IPS-20b (cell line): ENCODE data around the gene PLOD2.

Experiments
- H3K27ac ChIP-seq: one replicate; pipeline ENCODE4 v1.5.1; 2013; ENCODE audit warnings: low read length
- H3K27me3 ChIP-seq: 2 replicates; pipeline ENCODE4 v1.6.1; 2013; ENCODE audit warnings: mild to moderate bottlenecking, low read length, inconsistent platforms; ENCODE audit not compliant: insufficient read depth
- H3K36me3 ChIP-seq: 2 replicates; pipeline ENCODE4 v1.6.1; 2013; ENCODE audit warnings: low read depth, mild to moderate bottlenecking, inconsistent platforms, low read length, moderate library complexity; ENCODE audit not compliant: insufficient read depth
- H3K4me1 ChIP-seq: 2 replicates; pipeline ENCODE4 v1.6.1; 2013; ENCODE audit warnings: mild to moderate bottlenecking, control low read depth, inconsistent platforms, low read length, moderate library complexity; ENCODE audit not compliant: insufficient read depth
- H3K4me3 ChIP-seq: 2 replicates; pipeline ENCODE4 v1.5.1; 2013; ENCODE audit warnings: mild to moderate bottlenecking, low read length, inconsistent platforms
- H3K9ac ChIP-seq: 2 replicates; pipeline ENCODE4 v1.6.1; 2013; ENCODE audit warnings: low read depth, mild to moderate bottlenecking, inconsistent platforms, low read length, moderate library complexity
- H3K9me3 ChIP-seq: 2 replicates; pipeline ENCODE4 v1.6.1; 2013; ENCODE audit warnings: mild to moderate bottlenecking, low read depth, low read length, inconsistent platforms; ENCODE audit not compliant: insufficient read depth

Gene PLOD2

GRCh38 chr3:146156666-146157314, 4.2 kb downstream of the PLOD2 start:
- Histone ChIP-seq H3K9ac (no peak overlapping the region), H3K36me3 (no peaks in the 10 kb centered on the region), H3K4me1 (peaks cover 22% of the 10 kb centered on the region), H3K27ac (no peak overlapping the region), H3K4me3 (no peak overlapping the region), H3K9me3 (no peaks in the 10 kb centered on the region), H3K27me3 (peaks cover 5% of the 10 kb centered on the region; the same call in 1 of the 2 replicates)

- H3K9me3 ChIP-seq, result no peaks in the 10 kb centered on the region
- H3K27ac ChIP-seq, result no peak overlapping the region
- H3K4me1 ChIP-seq, result peaks cover 22% of the 10 kb centered on the region
- H3K27me3 ChIP-seq, result no peaks in the 10 kb centered on the region
- H3K4me3 ChIP-seq, result no peak overlapping the region
- H3K36me3 ChIP-seq, result no peaks in the 10 kb centered on the region
- H3K9ac ChIP-seq, result no peak overlapping the region
Observed at GRCh38 chr3:146156095-146156494, 4.9 kb downstream of the PLOD2 start.

GRCh38 chr3:146154995-146155394, 6.0 kb downstream of the PLOD2 start:
- Histone ChIP-seq H3K9ac (no peak overlapping the region), H3K27me3 (no peaks in the 10 kb centered on the region), H3K36me3 (no peaks in the 10 kb centered on the region), H3K4me3 (no peak overlapping the region), H3K4me1 (peaks cover 22% of the 10 kb centered on the region), H3K9me3 (no peaks in the 10 kb centered on the region), H3K27ac (no peak overlapping the region)

- Histone ChIP-seq H3K4me1 (peaks cover 15% of the 10 kb centered on the region), H3K27ac (no peak overlapping the region), H3K36me3 (no peaks in the 10 kb centered on the region), H3K9me3 (no peaks in the 10 kb centered on the region), H3K27me3 (no peaks in the 10 kb centered on the region), H3K4me3 (no peak overlapping the region), H3K9ac (no peak overlapping the region)
Observed at GRCh38 chr3:146154316-146154715, 6.7 kb downstream of the PLOD2 start.

- Histone ChIP-seq H3K4me3 (no peak overlapping the region), H3K9me3 (no peaks in the 10 kb centered on the region), H3K27ac (no peak overlapping the region), H3K4me1 (peaks cover 12% of the 10 kb centered on the region), H3K9ac (no peak overlapping the region), H3K36me3 (no peaks in the 10 kb centered on the region), H3K27me3 (no peaks in the 10 kb centered on the region)
Observed at GRCh38 chr3:146153429-146153828, 7.6 kb downstream of the PLOD2 start.

- Histone ChIP-seq H3K36me3 (no peaks in the 10 kb centered on the region), H3K4me3 (no peak overlapping the region), H3K27me3 (no peaks in the 10 kb centered on the region), H3K27ac (no peak overlapping the region), H3K4me1 (peaks cover 12% of the 10 kb centered on the region), H3K9ac (no peak overlapping the region), H3K9me3 (no peaks in the 10 kb centered on the region)
Observed at GRCh38 chr3:146152834-146153233, 8.2 kb downstream of the PLOD2 start.

- Histone ChIP-seq H3K9ac (no peak overlapping the region), H3K36me3 (no peaks in the 10 kb centered on the region), H3K4me1 (peaks cover 10% of the 10 kb centered on the region; the same call in 1 of the 2 replicates)
Observed at GRCh38 chr3:146148468-146148931, 12.5 kb downstream of the PLOD2 start.

GRCh38 chr3:146145642-146146041, 15.3 kb downstream of the PLOD2 start:
- Histone ChIP-seq H3K4me1 (0 out of 2 replicates have a peak, but pooled peaks cover 2% of the 10 kb centered on the region), H3K27ac (no peak overlapping the region), H3K27me3 (no peaks in the 10 kb centered on the region), H3K36me3 (no peaks in the 10 kb centered on the region), H3K9me3 (no peaks in the 10 kb centered on the region), H3K9ac (no peak overlapping the region), H3K4me3 (no peak overlapping the region)

More at GRCh38 chr3:146148468-146148931, 12.5 kb downstream of the PLOD2 start:
- Histone ChIP-seq H3K27ac (no peak overlapping the region), H3K27me3 (no peaks in the 10 kb centered on the region), H3K9me3 (no peaks in the 10 kb centered on the region), H3K4me3 (no peak overlapping the region)

GRCh38 chr3:146142757-146143156, 18.2 kb downstream of the PLOD2 start:
- Histone ChIP-seq H3K4me1 (peaks cover 22% of the 10 kb centered on the region), H3K9ac (no peak overlapping the region)

GRCh38 chr3:146139586-146140110, 21.3 kb downstream of the PLOD2 start:
- Histone ChIP-seq H3K27ac (no peak overlapping the region), H3K36me3 (no peaks in the 10 kb centered on the region), H3K9me3 (no peaks in the 10 kb centered on the region), H3K27me3 (no peaks in the 10 kb centered on the region), H3K9ac (no peak overlapping the region), H3K4me3 (no peak overlapping the region), H3K4me1 (peaks cover 28% of the 10 kb centered on the region)

More at GRCh38 chr3:146142757-146143156, 18.2 kb downstream of the PLOD2 start:
- no peaks in the 10 kb centered on the region for H3K9me3 ChIP-seq
- no peak overlapping the region for H3K27ac ChIP-seq
- H3K27me3 ChIP-seq, result no peaks in the 10 kb centered on the region
- no peak overlapping the region for H3K4me3 ChIP-seq
- H3K36me3 ChIP-seq, result no peaks in the 10 kb centered on the region

GRCh38 chr3:146138902-146139301, 22.1 kb downstream of the PLOD2 start:
- Histone ChIP-seq H3K4me3 (no peak overlapping the region), H3K4me1 (peaks cover 32% of the 10 kb centered on the region)

GRCh38 chr3:146136647-146137046, 24.3 kb downstream of the PLOD2 start:
- Histone ChIP-seq H3K36me3 (no peaks in the 10 kb centered on the region), H3K4me1 (peaks cover 35% of the 10 kb centered on the region), H3K27ac (no peak overlapping the region), H3K27me3 (no peaks in the 10 kb centered on the region), H3K4me3 (no peak overlapping the region), H3K9ac (no peak overlapping the region), H3K9me3 (no peaks in the 10 kb centered on the region)

More at GRCh38 chr3:146138902-146139301, 22.1 kb downstream of the PLOD2 start:
- no peaks in the 10 kb centered on the region for H3K36me3 ChIP-seq
- H3K27ac ChIP-seq, result no peak overlapping the region
- H3K9me3 ChIP-seq, result no peaks in the 10 kb centered on the region
- no peak overlapping the region for H3K9ac ChIP-seq
- H3K27me3 ChIP-seq, result no peaks in the 10 kb centered on the region
